ENCODE measurements around the gene PON2. TPM values are rescaled to one million over a fixed set of nuclear protein-coding genes. Genes with fewer than 3 reads are reported as not detected.

PON2 gene
- total and polyA plus RNA-seq, 8 donors: 192 to 511 (median 294) TPM

GRCh38 chr7:95357623-95358022, 77.2 kb downstream of the PON2 start:
- no peaks in the 10 kb centered on the region for H3K27me3 ChIP-seq
- peaks cover 0 to 5% of the 10 kb centered on the region in 2 donors for H3K9me3 ChIP-seq
- no peak for TF ChIP-seq CTCF (IDR thresholded peaks at IDR 0.05)
- ATAC-seq (no peak), DNase-seq (no peak)
- no peaks in the 10 kb centered on the region for H3K4me1 ChIP-seq
- H3K27ac ChIP-seq: no peak overlapping the region
- intact Hi-C loops (cut with DNase I): no loop called here
- no peaks in the 10 kb centered on the region for H3K36me3 ChIP-seq
- no peak overlapping the region for H3K4me3 ChIP-seq

Other genes with a start within 250 kb of the PON2 start
- gene PON1, start 110.5 kb downstream of the PON2 start, total RNA-seq: under 1 TPM; 0.42 to 0.67 TPM
- gene PON1, start 110.5 kb downstream of the PON2 start, polyA plus RNA-seq (ENCODE audit: insufficient read length in 6 of 6): 1 to 10 TPM in 3 of 6 donors, under 1 TPM in 3; 0.59 to 1.7 (median 1.0) TPM
- gene PON3, start 38.7 kb downstream of the PON2 start, total RNA-seq: 10 to 100 TPM; 19.7 to 49.3 TPM
- 10 to 100 TPM; 13.5 to 19.4 (median 15.7) TPM for gene PON3, start 38.7 kb downstream of the PON2 start, polyA plus RNA-seq (ENCODE audit: insufficient read length in 6 of 6)
- under 1 TPM; 0.10 to 0.29 TPM for gene ASB4, start 50.9 kb upstream of the PON2 start, total RNA-seq
- gene ASB4, start 50.9 kb upstream of the PON2 start, polyA plus RNA-seq (ENCODE audit: insufficient read length in 6 of 6): 1 to 10 TPM in 3 of 6 donors, under 1 TPM in 3; 0.60 to 1.6 (median 1.0) TPM
- gene PDK4, start 161.5 kb upstream of the PON2 start, total RNA-seq: 10 to 100 TPM; 26.0 to 56.6 TPM
- gene PDK4, start 161.5 kb upstream of the PON2 start, polyA plus RNA-seq (ENCODE audit: insufficient read length in 6 of 6): 10 to 100 TPM; 20.0 to 46.4 (median 32.0) TPM